ENCODE results near the gene SMCO3.

The SMCO3 gene

GRCh38 chr12:14780859-14781258 is 33.1 kb downstream of the SMCO3 start:
- DNase-seq (ENCODE audit: low read depth in 2 of 2), result no peak
- no peak for TF ChIP-seq CTCF (IDR thresholded peaks at IDR 0.05; ENCODE audit: low read depth, low read length)
- no peak overlapping the region for H3K4me3 ChIP-seq (replicated peaks in 1 of 2; ENCODE audit: low read depth in 2 of 2, low read length in 2 of 2)

GRCh38 chr12:14779834-14780233 is 34.1 kb downstream of the SMCO3 start:
- no peak for DNase-seq (ENCODE audit: low read depth in 2 of 2)
- no peak for TF ChIP-seq CTCF (IDR thresholded peaks at IDR 0.05; ENCODE audit: low read depth, low read length)
- H3K4me3 ChIP-seq (replicated peaks in 1 of 2; ENCODE audit: low read depth in 2 of 2, low read length in 2 of 2), result no peak overlapping the region

- DNase-seq (ENCODE audit: low read depth in 2 of 2), result peak; percentile 33 to 42
- no peak overlapping the region for H3K4me3 ChIP-seq (replicated peaks in 1 of 2; ENCODE audit: low read depth in 2 of 2, low read length in 2 of 2)
- no peak for TF ChIP-seq CTCF (IDR thresholded peaks at IDR 0.05; ENCODE audit: low read depth, low read length)
These were observed 36.7 kb downstream of the SMCO3 start for GRCh38 chr12:14777271-14777670.

GRCh38 chr12:14776236-14776961 is 37.6 kb downstream of the SMCO3 start:
- peak overlapping the region; percentile 74 to 93 for H3K4me3 ChIP-seq (replicated peaks in 1 of 2; ENCODE audit: low read depth in 2 of 2, low read length in 2 of 2)
- peak; percentile 44 for TF ChIP-seq CTCF (IDR thresholded peaks at IDR 0.05; ENCODE audit: low read depth, low read length)
- DNase-seq (ENCODE audit: low read depth in 2 of 2), result peak; percentile 60 to 63

- H3K4me3 ChIP-seq (replicated peaks in 1 of 2; ENCODE audit: low read depth in 2 of 2, low read length in 2 of 2), result peak overlapping the region; percentile 74 to 93
- DNase-seq (ENCODE audit: low read depth in 2 of 2), result peak in 1 of 2 donors; percentile 59
- no peak for TF ChIP-seq CTCF (IDR thresholded peaks at IDR 0.05; ENCODE audit: low read depth, low read length)
These were observed 38.4 kb downstream of the SMCO3 start for GRCh38 chr12:14775636-14775980.

- no peak for TF ChIP-seq CTCF (IDR thresholded peaks at IDR 0.05; ENCODE audit: low read depth, low read length)
These were observed 38.9 kb downstream of the SMCO3 start for GRCh38 chr12:14774906-14775635.

More at GRCh38 chr12:14774906-14775635, 38.9 kb downstream of the SMCO3 start:
- DNase-seq (ENCODE audit: low read depth in 2 of 2), result peak; percentile 69 to 86
- H3K4me3 ChIP-seq (replicated peaks in 1 of 2; ENCODE audit: low read depth in 2 of 2, low read length in 2 of 2), result peak overlapping the region; percentile 74 to 93
